SJSA1 (cell line): ENCODE results near the gene CHCHD1. TPM values are rescaled to one million over a fixed set of nuclear protein-coding genes. Genes with fewer than 3 reads are reported as not detected.
"Not testable (repeated sequence)": the region's sequence is repeated elsewhere in the genome, so short reads cannot be mapped to it uniquely, and the experiment has no call there.

ENCODE experiments used
- DNase-seq, 2 experiments: peaks; one replicate each; pipeline ENCODE4 v3.0.0-alpha.2; 2015 to 2020; ENCODE audit warnings: low spot score in 2 of 2, low read depth in 1 of 2
- H3K27ac ChIP-seq: fragments of 250-450 bp; sonication (Bioruptor Pico); 2 replicates; pipeline ENCODE4 v1.5.1; 2020; ENCODE audit warnings: mild to moderate bottlenecking, moderate library complexity
- H3K27me3 ChIP-seq: fragments of 250-450 bp; sonication (Bioruptor Pico); replicated peaks from 2 replicates; pipeline ENCODE4 v1.5.1; 2020; ENCODE audit warnings: mild to moderate bottlenecking, moderate library complexity
- H3K36me3 ChIP-seq: fragments of 250-450 bp; sonication (Bioruptor Pico); 2 replicates; pipeline ENCODE4 v1.5.1; 2020; ENCODE audit warnings: mild to moderate bottlenecking
- H3K4me1 ChIP-seq: fragments of 250-450 bp; sonication (Bioruptor Pico); replicated peaks from 2 replicates; pipeline ENCODE4 v1.6.1; 2021; ENCODE audit warnings: mild to moderate bottlenecking
- H3K4me3 ChIP-seq: fragments of 250-450 bp; sonication (Bioruptor Pico); 2 replicates; pipeline ENCODE4 v1.5.1; 2020; ENCODE audit warnings: mild to moderate bottlenecking
- H3K9me3 ChIP-seq: fragments of 250-450 bp; sonication (Bioruptor Pico); replicated peaks from 2 replicates; pipeline ENCODE4 v1.5.1; 2020; ENCODE audit warnings: mild to moderate bottlenecking
- total RNA-seq: library from RNA; depleted of rRNA; stranded (reverse); fragments of >200 nt; shearing (Covaris generic); gene quantifications from 2 replicates; pipeline ENCODE4 v1.2.3, GENCODE V29; 2014

Gene CHCHD1
- total RNA-seq, 1 experiment from 2014 or later: 54.4 TPM

- Histone ChIP-seq H3K27ac (no peak overlapping the region), H3K4me3 (no peak overlapping the region), H3K4me1 (peaks cover 7% of the 10 kb centered on the region; the same call in 1 of the 2 replicates), H3K36me3 (peaks cover 8% of the 10 kb centered on the region), H3K27me3 (no peaks in the 10 kb centered on the region), H3K9me3 (no peaks in the 10 kb centered on the region)
- DNase-seq: no peak
Measured at GRCh38 chr10:73814896-73815718, 33.3 kb downstream of the CHCHD1 start.

DNA sequence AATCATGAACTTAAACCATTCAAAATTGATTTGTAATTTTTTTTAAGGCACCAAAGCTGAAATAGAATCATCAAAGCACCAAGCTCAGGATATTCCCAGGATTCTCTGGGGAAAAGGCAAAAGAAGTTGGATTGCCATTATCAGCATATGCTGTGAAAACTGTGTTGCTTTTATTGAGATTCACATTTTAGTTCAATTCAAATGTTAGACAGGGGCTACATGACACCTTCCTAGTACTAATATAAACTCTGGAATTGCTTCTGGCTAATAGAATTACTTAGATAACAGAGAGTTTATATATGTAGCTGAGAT is 33.8 kb downstream of the CHCHD1 start:
- Histone ChIP-seq H3K27me3 (no peaks in the 10 kb centered on the region), H3K27ac (no peak overlapping the region), H3K4me3 (no peak overlapping the region), H3K9me3 (no peaks in the 10 kb centered on the region), H3K36me3 (peaks cover 8% of the 10 kb centered on the region), H3K4me1 (peaks cover 4% of the 10 kb centered on the region; the same call in 1 of the 2 replicates)
- no peak for DNase-seq

- Histone ChIP-seq H3K4me3 (no peak overlapping the region), H3K27me3 (no peaks in the 10 kb centered on the region), H3K27ac (no peak overlapping the region), H3K36me3 (no peaks in the 10 kb centered on the region; the same call in none of the 2 replicates), H3K4me1 (0 out of 2 replicates have a peak, but pooled peaks cover 2% of the 10 kb centered on the region), H3K9me3 (no peaks in the 10 kb centered on the region)
- DNase-seq: no peak
Measured at GRCh38 chr10:73816917-73817729, 35.3 kb downstream of the CHCHD1 start.

DNA sequence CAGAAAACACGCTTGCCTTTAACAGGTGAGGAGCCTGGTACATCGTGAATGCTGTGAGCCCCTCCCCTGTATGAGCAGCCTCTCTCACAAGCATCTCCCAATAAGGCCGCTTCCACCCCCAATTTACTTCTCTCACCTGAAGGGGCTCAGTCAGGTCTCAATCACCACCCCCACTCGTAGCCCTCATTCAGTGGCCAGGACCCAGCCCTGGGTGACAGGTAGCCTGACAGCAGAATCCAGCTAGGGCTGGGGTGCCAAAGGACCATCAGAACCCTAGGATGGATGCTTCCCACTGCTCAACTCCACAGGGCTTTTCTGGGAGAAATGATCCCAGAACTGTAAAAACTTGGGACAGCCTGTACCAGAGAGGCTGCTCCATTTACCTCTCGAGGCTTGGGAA is 36.0 kb downstream of the CHCHD1 start:
- Histone ChIP-seq H3K4me3 (no peak overlapping the region), H3K9me3 (no peaks in the 10 kb centered on the region), H3K36me3 (no peaks in the 10 kb centered on the region; the same call in 1 of the 2 replicates), H3K4me1 (no peaks in the 10 kb centered on the region), H3K27me3 (no peaks in the 10 kb centered on the region), H3K27ac (no peak overlapping the region)
- DNase-seq: no peak

DNA sequence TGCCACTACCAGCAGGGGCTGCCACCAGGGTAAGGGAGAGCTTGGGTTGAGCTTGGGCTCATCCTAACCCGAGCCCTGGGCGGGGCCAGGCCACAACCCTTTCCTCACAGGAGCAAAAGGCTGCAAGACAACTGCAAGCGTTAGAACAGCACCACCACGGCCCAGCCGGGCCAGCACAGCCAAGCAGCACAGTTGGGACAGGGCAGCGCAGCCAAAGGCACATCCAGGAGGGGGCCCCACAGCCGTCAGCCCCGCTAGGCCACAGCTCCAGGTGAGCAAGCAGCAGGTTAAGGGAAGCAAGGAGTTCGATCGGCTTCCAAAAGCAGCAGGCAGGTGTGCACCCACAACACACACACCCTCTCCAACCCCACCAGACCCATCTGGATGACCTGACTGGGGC is 36.6 kb downstream of the CHCHD1 start:
- Histone ChIP-seq H3K27ac (no peak overlapping the region), H3K9me3 (no peaks in the 10 kb centered on the region), H3K27me3 (no peaks in the 10 kb centered on the region), H3K36me3 (peaks cover 3% of the 10 kb centered on the region; the same call in 1 of the 2 replicates), H3K4me1 (no peaks in the 10 kb centered on the region), H3K4me3 (no peak overlapping the region)
- DNase-seq: no peak

GRCh38 chr10:73819081-73819480 is 37.2 kb downstream of the CHCHD1 start:
- H3K9me3 ChIP-seq: no peaks in the 10 kb centered on the region
- no peaks in the 10 kb centered on the region for H3K27me3 ChIP-seq
- H3K36me3 ChIP-seq: peaks cover 7% of the 10 kb centered on the region; the same call in 1 of the 2 replicates
- no peak for DNase-seq
- no peak overlapping the region for H3K4me3 ChIP-seq
- H3K4me1 ChIP-seq: no peaks in the 10 kb centered on the region
- H3K27ac ChIP-seq: no peak overlapping the region

DNA sequence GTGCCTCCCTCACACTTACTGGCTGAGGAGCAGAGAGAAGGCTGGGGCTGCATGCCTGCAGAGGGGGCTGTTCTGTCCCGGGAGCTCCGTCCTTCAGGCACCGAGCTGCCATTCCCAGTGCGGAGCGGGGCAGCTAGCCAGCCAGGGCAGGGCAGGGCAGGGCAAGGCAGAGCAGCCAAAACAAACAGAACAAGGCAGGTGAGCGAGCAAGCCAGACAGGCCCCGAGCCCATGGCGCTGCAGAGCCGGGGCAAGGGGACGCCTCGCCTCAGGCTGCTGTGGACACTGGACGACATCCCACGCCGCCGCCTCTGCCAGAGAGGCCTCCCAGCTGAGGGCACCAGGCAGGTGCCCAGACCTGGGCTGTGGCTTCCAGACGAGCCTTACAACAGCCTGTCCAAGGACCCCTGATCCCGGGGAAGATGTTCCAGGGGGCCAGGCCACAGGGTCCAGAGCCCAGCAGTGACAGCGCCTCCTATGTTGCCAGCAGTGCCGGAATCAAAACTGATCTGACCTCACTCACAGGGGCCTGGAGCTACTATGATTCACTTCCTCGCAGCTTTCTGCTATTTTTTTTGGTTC is 37.8 kb downstream of the CHCHD1 start:
- H3K36me3 ChIP-seq: peaks cover 7% of the 10 kb centered on the region; the same call in 1 of the 2 replicates
- H3K27ac ChIP-seq: no peak overlapping the region
- no peak overlapping the region for H3K4me3 ChIP-seq
- H3K4me1 ChIP-seq: no peaks in the 10 kb centered on the region
- no peaks in the 10 kb centered on the region for H3K27me3 ChIP-seq
- DNase-seq: no peak
- H3K9me3 ChIP-seq: no peaks in the 10 kb centered on the region

DNA sequence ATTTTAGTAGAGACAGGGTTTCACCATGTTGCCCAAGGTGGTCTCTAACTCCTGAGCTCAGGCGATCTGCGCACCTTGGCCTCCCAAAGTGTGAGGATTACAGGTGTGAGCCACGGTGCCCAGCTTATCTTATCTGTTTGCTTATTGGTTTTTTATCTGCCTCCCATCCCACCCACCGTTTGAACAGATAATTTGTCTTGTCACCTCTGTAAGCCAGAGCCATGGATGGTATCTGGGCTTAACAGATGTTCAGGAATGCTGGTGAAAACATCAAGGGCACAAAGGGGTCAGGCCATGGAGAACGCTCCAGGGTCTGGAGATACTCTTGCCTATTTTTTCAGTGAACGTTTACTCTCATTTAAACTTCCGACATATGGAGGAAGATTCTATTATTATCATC is 41.5 kb downstream of the CHCHD1 start:
- Histone ChIP-seq H3K4me3 (no peak overlapping the region), H3K27me3 (no peaks in the 10 kb centered on the region), H3K36me3 (peaks cover 7% of the 10 kb centered on the region; the same call in 1 of the 2 replicates), H3K9me3 (no peaks in the 10 kb centered on the region), H3K4me1 (peaks cover 14% of the 10 kb centered on the region), H3K27ac (no peak overlapping the region)
- no peak for DNase-seq

GRCh38 chr10:73824146-73824725 is 42.4 kb downstream of the CHCHD1 start:
- Histone ChIP-seq H3K4me3 (no peak overlapping the region), H3K27me3 (no peaks in the 10 kb centered on the region), H3K4me1 (peaks cover 14% of the 10 kb centered on the region), H3K9me3 (no peaks in the 10 kb centered on the region), H3K27ac (no peak overlapping the region), H3K36me3 (peaks cover 7% of the 10 kb centered on the region; the same call in 1 of the 2 replicates)
- DNase-seq: no peak

- H3K27me3 ChIP-seq: no peaks in the 10 kb centered on the region
- peak overlapping the region; percentile 17; the same call in 1 of the 2 replicates for H3K27ac ChIP-seq
- no peak overlapping the region for H3K4me3 ChIP-seq
- H3K4me1 ChIP-seq: peaks cover 14% of the 10 kb centered on the region
- peak; percentile 74 to 84 for DNase-seq
- no peaks in the 10 kb centered on the region for H3K9me3 ChIP-seq
- H3K36me3 ChIP-seq: peaks cover 7% of the 10 kb centered on the region; the same call in 1 of the 2 replicates
Measured at GRCh38 chr10:73827346-73828089, 45.7 kb downstream of the CHCHD1 start.

GRCh38 chr10:73828161-73828560 is 46.3 kb downstream of the CHCHD1 start:
- Histone ChIP-seq H3K27me3 (no peaks in the 10 kb centered on the region), H3K27ac (no peak overlapping the region), H3K4me1 (peaks cover 14% of the 10 kb centered on the region), H3K36me3 (peaks cover 6% of the 10 kb centered on the region; the same call in 1 of the 2 replicates), H3K4me3 (no peak overlapping the region), H3K9me3 (no peaks in the 10 kb centered on the region)
- DNase-seq: no peak

- not testable (repeated sequence) for DNase-seq, H3K36me3 ChIP-seq, H3K27me3 ChIP-seq, H3K9me3 ChIP-seq, H3K4me3 ChIP-seq, H3K27ac ChIP-seq
- H3K4me1 ChIP-seq: peaks cover 14% of the 10 kb centered on the region
Measured at GRCh38 chr10:73829090-73829489, 47.2 kb downstream of the CHCHD1 start.
